Renal pelvis (tissue), 4 donors: ENCODE measurements around the gene IDS. TPM values are rescaled to one million over a fixed set of nuclear protein-coding genes. Genes with fewer than 3 reads are reported as not detected.

Experiments
- DNase-seq: peaks from one replicate; pipeline ENCODE4 v3.0.0-alpha.2; 2013
- polyA plus RNA-seq, 3 donors: library from polyadenylated mRNA; unstranded; fragments of 120-200 nt; gene quantifications; one replicate each; pipeline ENCODE4 v1.2.1, GENCODE V29; 2013; ENCODE audit not compliant: insufficient read length in 3 of 3

IDS gene
- polyA plus RNA-seq, 3 donors = 25.5 to 40.1 (median 37.8) TPM

DNA sequence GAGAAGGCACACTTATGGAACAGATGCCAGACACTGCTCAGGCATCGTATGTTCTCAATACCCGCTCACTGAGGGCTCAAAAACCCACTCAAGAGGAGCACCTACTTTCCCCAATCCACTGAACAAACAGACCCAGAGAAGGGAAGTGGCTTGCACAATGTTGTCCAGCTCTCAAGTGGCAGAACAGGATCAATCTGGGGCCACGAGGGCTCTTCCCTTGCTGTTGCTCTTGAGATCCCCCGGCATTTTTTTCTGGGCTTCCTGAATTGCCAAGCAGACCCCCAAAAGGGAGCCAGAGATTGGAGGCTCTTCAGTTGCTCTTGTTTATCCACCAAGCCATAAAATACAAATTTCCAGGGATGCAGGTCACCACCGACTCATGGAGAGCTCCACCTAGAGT is 35.7 kb downstream of the IDS start:
- no peak for DNase-seq

GRCh38 chrX:149467920-149468319 is 37.2 kb downstream of the IDS start:
- no peak for DNase-seq

DNA sequence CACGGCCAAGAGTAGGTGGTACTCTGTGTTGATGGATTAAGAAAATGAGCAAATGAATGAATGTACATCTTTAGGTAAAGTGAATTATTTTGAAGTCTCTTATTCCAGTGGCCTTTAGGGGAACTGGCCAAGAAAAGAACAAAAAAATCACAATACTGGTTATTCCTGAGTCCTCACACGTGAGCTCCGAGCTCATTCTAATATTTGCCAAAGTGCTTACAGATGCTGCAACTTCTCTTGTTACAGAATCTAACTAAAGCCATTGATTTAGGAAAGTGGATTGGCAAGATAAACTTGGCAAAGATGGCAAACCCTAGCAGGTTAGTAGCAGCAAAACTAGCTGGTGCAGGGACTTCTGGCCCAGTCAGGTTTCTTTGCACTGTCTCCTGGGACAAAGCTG is 37.6 kb downstream of the IDS start:
- DNase-seq = no peak

DNA sequence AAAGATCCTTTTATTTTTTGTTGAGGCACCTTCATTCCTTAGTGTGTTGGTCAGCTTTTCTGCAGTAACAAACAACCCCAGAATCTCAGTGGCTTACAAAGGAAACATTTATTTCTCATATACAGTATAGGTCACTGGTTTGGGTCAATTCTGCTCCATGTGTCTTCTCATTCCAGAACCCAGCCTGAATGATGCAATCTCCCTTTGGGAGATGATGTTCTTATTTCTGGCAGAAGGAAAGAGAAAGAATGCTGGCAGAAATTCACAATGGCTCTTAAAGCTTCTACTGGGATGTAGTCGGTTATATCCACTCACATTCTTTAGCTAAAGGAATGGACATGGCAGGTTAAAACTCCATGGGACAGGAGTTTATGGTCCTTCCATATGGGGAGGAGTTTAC is 42.3 kb downstream of the IDS start:
- DNase-seq = no peak

DNA sequence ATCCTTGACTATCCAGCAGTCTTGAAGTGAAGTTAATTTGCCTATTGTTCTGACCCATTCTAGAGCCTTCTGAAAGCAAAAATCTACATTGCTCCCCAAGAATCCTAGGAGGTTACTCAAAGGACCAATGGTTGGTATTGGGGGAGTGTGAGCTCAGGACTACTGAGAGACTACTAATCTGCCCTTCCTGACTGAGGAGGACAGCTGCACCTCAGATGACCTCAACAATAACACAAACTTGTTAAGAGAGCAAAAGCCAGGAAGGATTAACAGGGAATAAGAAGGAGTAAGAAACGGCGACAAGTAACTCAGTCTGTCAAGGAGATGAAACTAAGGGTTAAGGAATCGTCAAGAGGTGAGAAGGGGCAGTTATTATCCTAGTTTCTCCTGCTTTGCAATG is 43.4 kb downstream of the IDS start:
- no peak for DNase-seq

DNA sequence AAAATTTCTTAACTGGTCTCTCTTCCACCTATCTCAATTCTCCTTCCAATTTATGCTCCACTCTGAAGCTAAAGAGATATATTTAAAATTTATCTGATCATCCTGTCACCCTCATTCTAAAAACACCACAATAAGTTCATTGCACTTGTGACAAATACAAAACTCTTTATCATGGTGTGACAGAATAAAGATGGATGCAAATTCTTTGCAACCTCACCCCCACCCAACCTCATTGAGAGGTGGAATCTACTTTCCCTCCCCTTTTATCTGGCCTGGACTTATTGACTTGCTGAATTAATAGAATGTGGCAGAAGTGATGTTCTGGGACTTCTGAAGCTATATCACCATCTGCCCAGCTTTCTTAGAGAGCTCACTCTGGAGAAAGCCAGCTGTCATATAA is 46.5 kb downstream of the IDS start:
- DNase-seq = no peak

DNA sequence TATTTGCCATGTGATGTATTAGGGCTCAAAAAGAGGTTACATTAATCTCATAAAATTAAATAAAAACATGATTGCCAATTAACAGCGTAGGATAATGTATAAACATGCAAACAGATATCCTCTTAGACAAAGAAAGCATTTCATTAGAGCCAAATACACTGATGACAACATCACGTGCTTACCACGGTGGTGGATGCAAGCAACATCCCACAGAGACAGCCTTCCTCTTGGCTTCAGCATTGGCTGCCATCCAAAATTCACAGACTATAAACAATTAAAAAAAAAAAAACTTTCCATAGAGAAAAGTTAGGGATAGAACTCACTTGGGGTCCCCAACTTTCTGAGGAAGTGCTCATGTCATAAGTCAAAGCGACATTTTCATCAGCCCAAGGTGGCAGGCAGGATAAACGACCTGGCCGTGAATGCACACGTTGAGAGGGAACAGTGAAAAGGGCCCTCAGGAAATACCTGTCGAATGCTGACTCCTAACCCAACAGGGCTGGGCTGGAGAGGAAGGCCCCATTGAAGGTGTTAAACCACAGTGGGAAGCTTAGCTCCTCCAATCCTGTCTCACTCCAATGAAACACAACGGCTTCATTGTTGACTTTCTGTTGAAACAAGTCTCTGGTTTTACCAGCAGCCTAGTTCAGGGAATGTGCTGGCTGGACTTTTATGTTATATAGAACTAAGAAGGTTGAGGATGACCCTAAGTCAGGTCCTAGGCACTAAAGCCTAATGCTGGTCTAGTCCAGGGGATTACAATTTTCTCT is 48.4 kb downstream of the IDS start:
- DNase-seq = no peak

GRCh38 chrX:149455934-149456333 is 49.2 kb downstream of the IDS start:
- no peak for DNase-seq

DNA sequence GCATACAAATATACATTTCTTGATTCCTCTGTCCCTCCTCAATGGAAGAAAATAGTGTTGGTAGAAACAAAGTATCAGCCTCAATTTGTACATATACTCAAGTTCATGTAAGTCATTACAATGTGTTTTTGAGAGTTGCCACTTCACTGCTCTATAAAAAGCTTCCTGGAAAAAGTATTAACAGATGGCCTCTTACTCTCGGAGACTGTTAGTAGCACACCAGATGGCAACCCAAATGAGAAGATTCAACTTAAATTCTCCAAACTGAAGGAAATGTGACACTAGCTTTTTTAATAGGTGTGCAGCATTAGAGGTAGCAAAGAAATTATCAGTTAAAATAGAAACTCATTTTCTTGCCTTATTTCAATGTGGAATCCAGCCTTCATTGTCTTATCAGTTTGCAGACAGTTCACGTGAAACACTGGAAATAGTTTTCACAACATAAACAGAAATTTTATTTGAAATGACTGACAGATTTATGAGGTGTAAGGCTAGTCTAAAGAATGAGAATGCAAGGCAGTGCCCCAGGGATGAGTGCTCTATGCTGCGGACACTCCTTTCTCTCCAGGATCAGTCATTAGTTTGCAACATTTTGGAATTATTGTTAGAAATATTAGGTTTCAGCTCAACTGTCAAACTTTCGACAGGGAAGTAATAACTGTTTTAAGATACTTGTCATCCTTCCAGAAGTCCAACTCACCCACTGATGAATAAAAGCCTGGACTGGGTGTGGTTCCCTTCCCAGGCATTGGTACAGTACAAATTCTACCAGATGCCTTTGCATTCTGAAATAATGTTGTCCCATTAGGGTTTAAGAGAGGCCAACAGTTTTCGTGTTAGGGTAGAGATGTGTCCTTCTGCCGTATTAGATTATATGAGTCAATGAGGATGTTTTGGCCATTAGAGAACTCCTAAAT is 50.9 kb downstream of the IDS start:
- DNase-seq = no peak

DNA sequence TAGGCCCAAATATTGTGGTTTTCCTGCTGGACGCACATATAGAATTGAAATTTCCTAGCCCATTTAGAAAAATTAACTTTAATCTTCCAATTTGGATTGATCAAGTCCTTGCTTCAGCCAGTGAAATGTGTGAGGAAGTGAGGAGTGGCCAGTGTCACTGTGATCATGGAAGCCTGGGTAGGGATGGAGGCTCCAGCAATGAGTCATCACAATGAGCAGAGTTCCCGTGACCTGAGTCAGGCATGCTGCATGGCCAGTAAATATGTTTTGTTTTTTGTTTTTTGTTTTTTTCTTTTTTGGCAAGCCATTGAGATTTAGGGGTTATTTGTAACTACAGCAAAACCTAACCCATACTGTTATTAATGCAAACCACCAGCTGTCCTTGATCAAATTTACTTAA is 52.1 kb downstream of the IDS start:
- DNase-seq = no peak

GRCh38 chrX:149433451-149433850 is 71.7 kb downstream of the IDS start:
- DNase-seq = no peak

GRCh38 chrX:149433051-149433450 is 72.1 kb downstream of the IDS start:
- DNase-seq = no peak

Other genes with a start within 250 kb of the IDS start
- gene EOLA1, start 35.7 kb upstream of the IDS start, polyA plus RNA-seq = 10 to 100 TPM; 18.9 to 23.3 (median 21.8) TPM
- under 1 TPM in 1 of 3 donors, not detected in 2; 0.31 TPM for gene HSFX3, start 44.6 kb upstream of the IDS start, polyA plus RNA-seq
- gene MAGEA9B, start 82.2 kb upstream of the IDS start, polyA plus RNA-seq = not detected
- gene HSFX2, start 90.0 kb upstream of the IDS start, polyA plus RNA-seq = under 1 TPM; 0.16 to 0.24 (median 0.17) TPM
- 10 to 100 TPM; 39.1 to 47.5 (median 39.5) TPM for gene TMEM185A, start 126.5 kb upstream of the IDS start, polyA plus RNA-seq
- under 1 TPM in 1 of 3 donors, not detected in 2; 0.03 TPM for gene MAGEA11, start 206.8 kb upstream of the IDS start, polyA plus RNA-seq